T-cell (primary cell): ENCODE data around the gene RTN4RL2. TPM values are rescaled to one million over a fixed set of nuclear protein-coding genes. Genes with fewer than 3 reads are reported as not detected.

Experiments used
- ATAC-seq, 4 experiments: fragments of 200-7000 bp in 3 of 4; fragments of 150-1000 bp in 1 of 4; cut with Tn5 transposase; replicated peaks in 1 of 4; 1 replicate in 3 of 4; 2 replicates in 1 of 4; pipeline ENCODE4 v1.10.0; 2021; ENCODE audit warnings: moderate library complexity in 3 of 4, mild to moderate bottlenecking in 2 of 4, moderate number of reproducible peaks in 1 of 4
- CTCF ChIA-PET, 2 donors: fragments of 300-600 bp; sonication (Branson Sonifier 250); formaldehyde crosslinking; loops; one replicate each; lab custom pipeline; 2022; ENCODE audit warnings: antibody characterized with exemption in 2 of 2; lab: Charles Lee
- POLR2A ChIA-PET, 2 donors: fragments of 300-600 bp; sonication (Branson Sonifier 250); formaldehyde crosslinking; loops; one replicate each; lab custom pipeline; 2022; ENCODE audit warnings: antibody characterized with exemption in 2 of 2; lab: Charles Lee
- DNase-seq, 35 experiments: peaks; one replicate each; pipeline versions ENCODE4 v3.0.0 to v3.0.0-alpha.2; 2013 to 2023
- H3K27ac ChIP-seq: one replicate; pipeline ENCODE4 v1.5.1; 2013; ENCODE audit warnings: low read length
- H3K27me3 ChIP-seq, 2 experiments: replicated peaks in 1 of 2; 1 replicate in 1 of 2; 2 replicates in 1 of 2; pipeline versions ENCODE4 v1.6.1 to v1.7.0; 2013; ENCODE audit warnings: low read length in 1 of 2, mixed read lengths in 1 of 2; ENCODE audit not compliant: control insufficient read depth in 2 of 2, insufficient read depth in 2 of 2; ENCODE audit errors: extremely low read depth in 1 of 2
- H3K36me3 ChIP-seq, 2 donors: 1 replicate in 1 of 2; 2 replicates in 1 of 2; pipeline versions ENCODE4 v1.6.1 to v1.7.0; 2013; ENCODE audit warnings: low read length in 1 of 2; ENCODE audit not compliant: control insufficient read depth in 2 of 2, insufficient read depth in 1 of 2; ENCODE audit errors: extremely low read depth in 1 of 2
- H3K4me1 ChIP-seq, 2 experiments: 1 replicate in 1 of 2; 2 replicates in 1 of 2; pipeline versions ENCODE4 v1.6.1 to v1.7.0; 2013; ENCODE audit warnings: low read length in 2 of 2, mixed read lengths in 1 of 2; ENCODE audit not compliant: insufficient read depth in 2 of 2, control insufficient read depth in 1 of 2; ENCODE audit errors: extremely low read depth in 1 of 2
- H3K4me3 ChIP-seq, 2 donors: 1 replicate in 1 of 2; 2 replicates in 1 of 2; pipeline versions ENCODE4 v1.5.1 to v1.7.0; 2013; ENCODE audit warnings: mild to moderate bottlenecking in 2 of 2, low read length in 1 of 2, moderate library complexity in 1 of 2; ENCODE audit not compliant: control insufficient read depth in 1 of 2; ENCODE audit errors: extremely low read depth in 1 of 2
- H3K9me3 ChIP-seq: 2 replicates; pipeline ENCODE4 v1.7.0; 2013
- H3K27ac Mint-ChIP-seq, 2 donors: one replicate each; pipeline ENCODE4 v1.8.0; 2020 to 2021; ENCODE audit warnings: mild to moderate bottlenecking in 2 of 2, mixed read lengths in 2 of 2
- H3K27me3 Mint-ChIP-seq, 2 donors: one replicate each; pipeline ENCODE4 v1.8.0; 2021 to 2022; ENCODE audit warnings: mixed read lengths in 2 of 2
- H3K36me3 Mint-ChIP-seq: one replicate; pipeline ENCODE4 v1.8.0; 2021; ENCODE audit warnings: mixed read lengths
- H3K4me1 Mint-ChIP-seq, 3 donors: one replicate each; pipeline ENCODE4 v1.8.0; 2020 to 2022; ENCODE audit warnings: mixed read lengths in 3 of 3, mild to moderate bottlenecking in 1 of 3
- H3K4me3 Mint-ChIP-seq, 3 donors: one replicate each; pipeline ENCODE4 v1.8.0; 2020 to 2022; ENCODE audit warnings: mild to moderate bottlenecking in 3 of 3, mixed read lengths in 3 of 3, moderate library complexity in 3 of 3
- H3K9me3 Mint-ChIP-seq, 3 donors: one replicate each; pipeline ENCODE4 v1.8.0; 2020 to 2022; ENCODE audit warnings: mixed read lengths in 3 of 3
- WGBS: methylation state at CpG from one replicate; pipeline ENCODE4 v1.1.5; 2013; ENCODE audit warnings: missing lambda C conversion rate; ENCODE audit not compliant: insufficient coverage; 5-methylcytosine and 5-hydroxymethylcytosine counted together
- total RNA-seq, 35 experiments: library from RNA in 6 of 35; stranded (reverse) in 6 of 35; fragments of 120-200 nt in 1 of 35; gene quantifications; one replicate each; pipeline versions ENCODE4 v1.2.1 to v1.2.4 and lab custom pipeline; 2013 to 2026

RTN4RL2 gene
- total RNA-seq, 5 donors from 2014 or later (not counting 1 experiment from before 2014, with no cell fraction given): 0.15 to 1.1 (median 0.29) TPM

DNA sequence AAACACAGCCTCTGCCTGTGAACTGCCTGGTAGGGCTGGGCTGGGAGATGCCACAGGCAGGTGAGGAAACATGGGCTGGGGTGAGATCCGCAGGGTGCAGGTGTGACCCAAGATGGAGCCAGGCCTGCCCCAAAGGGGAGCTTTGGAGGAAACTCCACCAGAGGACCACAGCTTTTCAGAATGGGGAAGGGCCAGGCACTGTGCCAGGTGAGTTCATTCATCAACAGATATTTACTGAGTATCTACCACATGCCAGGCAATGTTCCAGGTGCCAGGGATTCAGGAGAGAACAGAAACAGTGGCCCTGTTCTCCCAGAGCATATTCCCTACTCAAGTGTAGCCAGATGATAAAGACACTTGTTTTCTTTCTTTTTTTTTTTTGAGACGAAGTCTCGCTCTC lies 11.2 kb downstream of the RTN4RL2 start:
- H3K4me3 ChIP-seq: no peak overlapping the region
- H3K27ac Mint-ChIP-seq: no peak overlapping the region
- no peak for DNase-seq
- no peaks in the 10 kb centered on the region for H3K36me3 ChIP-seq
- no peaks in the 10 kb centered on the region for H3K36me3 Mint-ChIP-seq
- H3K27me3 Mint-ChIP-seq: peaks cover 0 to 34% of the 10 kb centered on the region in 2 donors
- H3K4me1 ChIP-seq: peaks cover 13 to 29% of the 10 kb centered on the region in 2 experiments
- CTCF ChIA-PET: interaction anchor here (0.5 to 1.3 kb wide), 3 partner anchors 10 to 22 kb away, joined by 3 to 4 read pairs (median 4); no protein-coding TSS in a partner anchor
- ATAC-seq: no peak
- no peak overlapping the region for H3K27ac ChIP-seq
- H3K4me3 Mint-ChIP-seq: no peak overlapping the region
- POLR2A ChIA-PET: no interaction called here
- no peaks in the 10 kb centered on the region for H3K9me3 Mint-ChIP-seq
- 100% methylated on average over 1 of the region's 3 CpGs for WGBS
- peaks cover 0 to 25% of the 10 kb centered on the region in 2 experiments for H3K27me3 ChIP-seq
- no peaks in the 10 kb centered on the region for H3K9me3 ChIP-seq
- H3K4me1 Mint-ChIP-seq: peaks cover 26 to 35% (median 32%) of the 10 kb centered on the region in 3 donors

- peaks cover 0 to 34% of the 10 kb centered on the region in 2 experiments for H3K27me3 ChIP-seq
- ATAC-seq (no peak), DNase-seq (no peak)
- H3K27me3 Mint-ChIP-seq: peaks cover 0 to 39% of the 10 kb centered on the region in 2 donors
- WGBS: 61% methylated on average over 6 of the region's 6 CpGs
- H3K27ac Mint-ChIP-seq: peak overlapping the region in 1 of 2 donors; percentile 34
- no peaks in the 10 kb centered on the region for H3K36me3 ChIP-seq
- H3K4me3 ChIP-seq: no peak overlapping the region
- H3K4me1 Mint-ChIP-seq: peaks cover 28 to 32% (median 29%) of the 10 kb centered on the region in 3 donors
- ChIA-PET POLR2A (no interaction called here), CTCF (interaction anchor here (0.6 to 1.9 kb wide), 7 partner anchors 9 to 1538 kb away, joined by 3 to 10 read pairs (median 3); no protein-coding TSS in a partner anchor)
- no peaks in the 10 kb centered on the region for H3K9me3 ChIP-seq
- H3K9me3 Mint-ChIP-seq: no peaks in the 10 kb centered on the region
- H3K27ac ChIP-seq: no peak overlapping the region
- H3K4me3 Mint-ChIP-seq: peak overlapping the region in 1 of 3 donors; percentile 81
- no peaks in the 10 kb centered on the region for H3K36me3 Mint-ChIP-seq
- H3K4me1 ChIP-seq: peaks cover 13 to 37% of the 10 kb centered on the region in 2 experiments
These were observed 13.0 kb downstream of the RTN4RL2 start for GRCh38 chr11:57473285-57473841.

GRCh38 chr11:57474017-57474802 lies 13.9 kb downstream of the RTN4RL2 start:
- Histone ChIP-seq H3K4me1 (peaks cover 13 to 37% of the 10 kb centered on the region in 2 experiments), H3K4me3 (no peak overlapping the region), H3K27me3 (peaks cover 0 to 34% of the 10 kb centered on the region in 2 experiments), H3K9me3 (no peaks in the 10 kb centered on the region), H3K36me3 (no peaks in the 10 kb centered on the region), H3K27ac (no peak overlapping the region)
- peak overlapping the region; percentile 61 to 76 for H3K27ac Mint-ChIP-seq
- peaks cover 27 to 32% (median 29%) of the 10 kb centered on the region in 3 donors for H3K4me1 Mint-ChIP-seq
- no peaks in the 10 kb centered on the region for H3K36me3 Mint-ChIP-seq
- DNase-seq (peak in 25 of 35 experiments; percentile 11 to 63 (median 37)), ATAC-seq (peak; percentile 59 to 81 (median 79))
- ChIA-PET POLR2A (interaction anchor here in 1 of 2 donors (0.6 kb wide), 1 partner anchor 40 kb away, joined by 6 read pairs; no protein-coding TSS in a partner anchor), CTCF (interaction anchor here (0.6 to 1.9 kb wide), 8 partner anchors 16 to 1537 kb away, joined by 3 to 12 read pairs (median 4); no protein-coding TSS in a partner anchor)
- peaks cover 0 to 39% of the 10 kb centered on the region in 2 donors for H3K27me3 Mint-ChIP-seq
- H3K4me3 Mint-ChIP-seq: peak overlapping the region in 1 of 3 donors; percentile 81
- 28% methylated on average over 9 of the region's 9 CpGs for WGBS
- no peaks in the 10 kb centered on the region for H3K9me3 Mint-ChIP-seq

DNA sequence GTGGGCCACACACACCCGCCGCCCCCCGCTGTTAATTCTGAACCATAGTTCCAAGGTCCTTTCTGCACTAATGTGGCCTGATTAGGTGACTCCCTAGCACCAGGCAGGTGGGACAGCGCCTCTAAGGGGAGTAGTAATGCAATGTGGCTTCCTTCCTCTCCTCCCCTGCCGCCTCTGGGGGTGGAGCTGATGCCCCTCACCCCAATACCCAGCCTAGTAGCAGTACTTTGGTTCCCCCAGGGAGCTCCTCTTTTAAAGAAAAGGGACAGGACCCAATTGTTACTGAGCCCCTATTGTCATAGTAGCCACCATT lies 14.4 kb downstream of the RTN4RL2 start:
- WGBS: 0% methylated on average over 1 of the region's 5 CpGs
- peaks cover 27 to 33% (median 29%) of the 10 kb centered on the region in 3 donors for H3K4me1 Mint-ChIP-seq
- no peaks in the 10 kb centered on the region for H3K36me3 Mint-ChIP-seq
- no peak for ATAC-seq
- Histone ChIP-seq H3K36me3 (no peaks in the 10 kb centered on the region), H3K27me3 (peaks cover 0 to 34% of the 10 kb centered on the region in 2 experiments), H3K27ac (no peak overlapping the region), H3K4me3 (no peak overlapping the region), H3K9me3 (no peaks in the 10 kb centered on the region), H3K4me1 (peaks cover 13 to 37% of the 10 kb centered on the region in 2 experiments)
- no peaks in the 10 kb centered on the region for H3K9me3 Mint-ChIP-seq
- ChIA-PET POLR2A (interaction anchor here in 1 of 2 donors (0.6 kb wide), 1 partner anchor 40 kb away, joined by 6 read pairs; no protein-coding TSS in a partner anchor), CTCF (interaction anchor here (0.6 to 1.9 kb wide), 6 partner anchors 17 to 52 kb away, joined by 3 to 12 read pairs (median 4); no protein-coding TSS in a partner anchor)
- H3K27me3 Mint-ChIP-seq: peaks cover 0 to 38% of the 10 kb centered on the region in 2 donors
- peak overlapping the region in 1 of 3 donors; percentile 81 for H3K4me3 Mint-ChIP-seq
- H3K27ac Mint-ChIP-seq: peak overlapping the region in 1 of 2 donors; percentile 39
- DNase-seq: no peak

GRCh38 chr11:57475191-57475590 lies 14.9 kb downstream of the RTN4RL2 start:
- POLR2A ChIA-PET: interaction anchor here in 1 of 2 donors (0.6 kb wide), 1 partner anchor 39 kb away, joined by 6 read pairs; no protein-coding TSS in a partner anchor
- H3K27ac Mint-ChIP-seq: no peak overlapping the region
- CTCF ChIA-PET: interaction anchor here (0.6 to 1.9 kb wide), 5 partner anchors 17 to 52 kb away, joined by 4 to 12 read pairs (median 5); no protein-coding TSS in a partner anchor

GRCh38 chr11:57475671-57476046 lies 15.3 kb downstream of the RTN4RL2 start:
- H3K36me3 Mint-ChIP-seq: no peaks in the 10 kb centered on the region
- WGBS: 83% methylated on average over 4 of the region's 5 CpGs
- no peak for DNase-seq
- Histone ChIP-seq H3K9me3 (no peaks in the 10 kb centered on the region), H3K27ac (no peak overlapping the region), H3K4me1 (peaks cover 13 to 37% of the 10 kb centered on the region in 2 experiments), H3K27me3 (peaks cover 0 to 36% of the 10 kb centered on the region in 2 experiments), H3K36me3 (no peaks in the 10 kb centered on the region), H3K4me3 (peak overlapping the region; percentile 24 to 55)
- peak overlapping the region in 1 of 2 donors; percentile 4 for H3K27ac Mint-ChIP-seq
- H3K4me3 Mint-ChIP-seq: peak overlapping the region; percentile 67 to 81 (median 71)
- H3K4me1 Mint-ChIP-seq: peaks cover 33 to 38% (median 33%) of the 10 kb centered on the region in 3 donors
- ChIA-PET CTCF (no interaction called here), POLR2A (no interaction called here)
- ATAC-seq: no peak
- H3K27me3 Mint-ChIP-seq: peaks cover 0 to 41% of the 10 kb centered on the region in 2 donors
- no peaks in the 10 kb centered on the region for H3K9me3 Mint-ChIP-seq

More at GRCh38 chr11:57475191-57475590, 14.9 kb downstream of the RTN4RL2 start:
- ATAC-seq (no peak), DNase-seq (no peak)
- H3K4me3 Mint-ChIP-seq: peak overlapping the region in 2 of 3 donors; percentile 31 to 81
- peaks cover 13 to 37% of the 10 kb centered on the region in 2 experiments for H3K4me1 ChIP-seq
- WGBS: no CpG with 5 or more reads among the region's 1 CpG
- H3K27me3 ChIP-seq: peaks cover 0 to 34% of the 10 kb centered on the region in 2 experiments
- H3K36me3 ChIP-seq: no peaks in the 10 kb centered on the region
- H3K9me3 ChIP-seq: no peaks in the 10 kb centered on the region
- H3K36me3 Mint-ChIP-seq: no peaks in the 10 kb centered on the region
- H3K9me3 Mint-ChIP-seq: no peaks in the 10 kb centered on the region
- no peak overlapping the region for H3K4me3 ChIP-seq
- peaks cover 0 to 38% of the 10 kb centered on the region in 2 donors for H3K27me3 Mint-ChIP-seq
- peaks cover 30 to 36% (median 32%) of the 10 kb centered on the region in 3 donors for H3K4me1 Mint-ChIP-seq
- no peak overlapping the region for H3K27ac ChIP-seq
